ENCODE measurements around the gene TMEM54.
A peak's percentile ranks its signal among the peaks of the same experiment; 100 is the strongest.
"Not testable (repeated sequence)": the region's sequence is repeated elsewhere in the genome, so short reads cannot be mapped to it uniquely, and the experiment has no call there.

The TMEM54 gene

DNA sequence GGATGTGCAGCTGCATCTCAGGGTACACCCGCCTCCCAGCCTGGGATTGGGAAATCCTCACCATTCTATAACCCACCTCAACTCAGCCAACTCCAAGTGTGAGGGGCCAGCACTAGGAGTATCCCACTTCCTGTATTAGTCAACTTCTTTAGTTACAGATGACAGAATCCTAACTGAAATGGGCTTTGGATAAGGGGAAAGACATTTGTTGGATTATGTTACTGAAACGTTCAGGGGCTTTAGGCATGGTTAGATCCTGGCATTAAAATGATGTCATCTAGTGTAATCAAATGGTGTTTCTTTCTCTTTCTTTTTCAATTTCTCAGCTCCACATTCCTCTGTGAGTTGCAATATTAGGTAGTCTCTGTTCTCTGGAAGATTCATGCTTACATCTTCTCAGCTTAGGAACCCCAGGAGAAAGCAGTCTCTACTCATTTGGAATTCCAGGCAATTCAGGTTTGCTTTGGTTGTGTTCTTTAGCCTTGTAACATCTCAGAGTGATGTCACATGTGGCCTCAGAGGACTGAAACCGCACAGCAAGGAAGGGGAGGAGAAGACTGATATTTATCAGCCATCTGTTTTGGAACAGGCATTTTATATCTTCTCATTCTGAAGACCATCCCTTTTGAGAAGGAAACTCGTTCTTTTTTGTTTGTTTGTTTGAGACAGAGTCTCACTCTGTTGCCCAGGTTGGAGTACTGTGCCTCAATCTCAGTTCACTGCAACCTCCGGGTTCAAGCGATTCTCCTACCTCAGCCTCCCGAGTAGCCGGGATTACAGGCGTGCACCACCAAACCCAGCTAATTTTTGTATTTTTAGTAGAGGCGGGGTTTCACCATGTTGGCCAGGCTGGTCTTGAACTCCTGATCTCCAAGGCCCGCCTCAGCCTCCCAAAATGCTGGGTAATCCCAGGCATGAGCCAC lies 18.9 kb upstream of the TMEM54 start:
- peak; percentile 17 for DNase-seq (ENCODE audit: low spot score)

- DNase-seq (ENCODE audit: low spot score) = no peak
Measured at GRCh38 chr1:32918179-32918578, 17.0 kb upstream of the TMEM54 start.

DNA sequence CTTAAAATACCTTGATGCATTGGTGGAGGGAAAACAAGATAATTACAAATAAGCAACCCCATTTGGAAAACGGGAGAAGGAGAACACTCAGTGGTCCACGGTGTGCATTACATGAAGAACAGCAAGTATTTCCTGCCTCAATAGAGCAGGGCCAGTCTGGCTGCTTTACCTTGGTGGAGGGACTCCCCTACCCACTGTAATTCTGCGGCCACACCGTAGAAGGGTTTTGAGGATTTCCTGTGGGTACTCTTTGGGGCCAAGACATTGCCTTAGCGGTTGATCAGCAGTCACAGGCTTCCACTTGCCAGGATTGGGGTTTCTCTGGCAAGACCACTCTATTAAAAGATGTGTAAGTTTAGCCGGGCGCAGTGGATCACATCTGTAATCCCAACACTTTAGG lies 16.3 kb upstream of the TMEM54 start:
- no peak for DNase-seq (ENCODE audit: low spot score)

DNA sequence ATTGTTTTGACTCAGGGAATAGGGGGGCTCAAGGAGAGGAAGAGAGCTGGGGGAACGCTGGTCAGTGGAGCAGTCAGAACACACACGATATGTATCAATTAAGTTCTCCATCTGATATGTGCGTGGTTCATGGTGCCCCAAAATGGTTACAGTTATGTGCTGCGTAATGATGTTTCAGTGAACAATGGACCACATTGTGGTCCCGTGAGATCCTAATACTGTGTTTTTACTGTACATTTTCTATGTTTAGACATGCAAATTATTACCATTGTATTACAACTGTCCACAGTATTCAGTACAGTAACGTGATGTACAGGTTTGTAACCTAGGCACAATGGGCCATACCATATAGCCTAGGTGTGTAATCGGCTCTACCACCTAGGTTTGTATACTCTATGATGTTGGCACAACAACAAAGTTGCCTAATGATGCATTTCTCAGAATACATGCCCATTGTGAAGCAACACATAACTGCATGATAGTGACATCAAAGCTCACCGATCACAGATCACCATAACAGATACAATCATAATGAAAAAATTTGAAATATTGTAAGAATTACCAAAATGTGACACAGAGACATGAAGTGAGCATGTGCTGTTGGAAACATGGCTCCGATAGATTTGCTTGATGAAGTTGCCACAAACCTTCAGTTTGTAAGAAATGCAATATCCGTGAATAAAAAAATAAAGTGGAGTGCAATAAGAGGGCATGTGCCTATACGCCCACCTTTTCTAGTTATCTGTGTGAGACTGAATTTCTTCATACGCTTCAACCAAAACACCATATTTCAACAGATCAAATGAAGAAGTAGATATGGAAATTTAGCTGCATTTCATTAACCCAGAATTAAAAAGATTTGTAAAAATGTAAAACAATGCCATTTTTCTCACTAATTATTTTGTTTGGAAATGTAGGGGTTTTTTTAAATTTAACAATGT lies 14.8 kb upstream of the TMEM54 start:
- DNase-seq (ENCODE audit: low spot score) = no peak

GRCh38 chr1:32910319-32910718 lies 9.1 kb upstream of the TMEM54 start:
- DNase-seq (ENCODE audit: low spot score) = no peak

DNA sequence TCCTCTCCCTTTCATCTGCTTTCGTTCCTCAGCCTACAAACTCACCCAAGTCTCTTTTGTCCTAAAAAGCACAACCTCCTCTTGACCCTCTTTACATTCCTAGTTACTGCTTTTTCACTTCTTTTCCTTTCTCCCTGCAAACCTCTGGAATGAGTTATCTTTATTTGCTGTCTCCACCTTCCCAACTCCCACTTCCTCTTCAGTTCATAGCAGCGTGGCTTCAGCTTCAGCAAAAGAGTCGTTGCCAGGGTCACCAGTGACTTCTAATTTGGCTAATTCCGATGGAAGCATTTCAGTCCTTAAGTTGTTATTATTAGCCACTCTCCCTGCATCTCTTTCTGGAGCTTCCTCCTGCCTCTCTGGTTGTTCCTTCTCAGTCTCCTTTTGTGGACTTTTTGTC lies 6.2 kb upstream of the TMEM54 start:
- DNase-seq (ENCODE audit: low spot score) = no peak

GRCh38 chr1:32906654-32907053 lies 5.5 kb upstream of the TMEM54 start:
- DNase-seq (ENCODE audit: low spot score) = no peak

DNA sequence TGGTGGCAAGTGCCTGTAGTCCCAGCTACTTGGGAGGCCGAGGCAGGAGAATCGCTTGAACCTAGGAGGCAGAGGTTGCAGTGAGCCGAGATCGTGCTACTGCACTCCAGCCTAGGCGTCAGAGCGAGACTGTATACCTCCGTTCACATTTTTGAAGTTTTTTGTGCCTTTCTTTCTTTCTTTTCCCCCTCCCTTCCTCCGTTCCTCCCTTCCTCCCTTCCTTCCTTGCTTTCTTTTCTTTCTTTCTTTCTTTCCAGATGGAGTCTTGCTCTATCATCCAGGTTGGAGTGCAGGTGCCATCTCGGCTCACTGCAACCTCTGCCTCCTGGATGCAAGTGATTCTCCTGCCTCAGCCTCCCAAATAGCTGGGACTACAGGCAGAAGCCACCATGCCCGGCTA lies 4.4 kb upstream of the TMEM54 start:
- not testable (repeated sequence) for DNase-seq (ENCODE audit: low spot score)

DNA sequence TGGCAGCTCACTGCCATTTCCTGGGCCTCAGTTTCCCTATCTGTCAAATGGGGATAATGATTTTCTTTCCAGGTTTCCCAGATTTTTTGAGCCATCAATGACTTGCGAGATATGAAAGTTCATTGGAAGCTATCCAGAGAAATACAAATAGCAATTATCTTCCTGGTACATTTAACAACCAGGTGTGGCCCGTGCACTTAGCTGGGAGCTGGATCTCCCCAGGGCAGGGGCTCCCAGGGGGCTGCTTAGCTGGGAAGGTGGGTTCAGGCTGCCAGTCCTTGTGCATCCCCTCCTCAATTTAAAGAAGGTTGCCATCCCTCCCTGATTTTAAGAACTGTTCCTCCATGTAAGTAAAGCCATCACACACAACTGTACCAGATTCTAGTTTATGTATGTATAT lies 3.6 kb upstream of the TMEM54 start:
- DNase-seq (ENCODE audit: low spot score) = no peak

GRCh38 chr1:32903991-32904785 lies 3.0 kb upstream of the TMEM54 start:
- DNase-seq (ENCODE audit: low spot score) = no peak

GRCh38 chr1:32902535-32902920 lies 1.3 kb upstream of the TMEM54 start:
- DNase-seq (ENCODE audit: low spot score) = no peak

DNA sequence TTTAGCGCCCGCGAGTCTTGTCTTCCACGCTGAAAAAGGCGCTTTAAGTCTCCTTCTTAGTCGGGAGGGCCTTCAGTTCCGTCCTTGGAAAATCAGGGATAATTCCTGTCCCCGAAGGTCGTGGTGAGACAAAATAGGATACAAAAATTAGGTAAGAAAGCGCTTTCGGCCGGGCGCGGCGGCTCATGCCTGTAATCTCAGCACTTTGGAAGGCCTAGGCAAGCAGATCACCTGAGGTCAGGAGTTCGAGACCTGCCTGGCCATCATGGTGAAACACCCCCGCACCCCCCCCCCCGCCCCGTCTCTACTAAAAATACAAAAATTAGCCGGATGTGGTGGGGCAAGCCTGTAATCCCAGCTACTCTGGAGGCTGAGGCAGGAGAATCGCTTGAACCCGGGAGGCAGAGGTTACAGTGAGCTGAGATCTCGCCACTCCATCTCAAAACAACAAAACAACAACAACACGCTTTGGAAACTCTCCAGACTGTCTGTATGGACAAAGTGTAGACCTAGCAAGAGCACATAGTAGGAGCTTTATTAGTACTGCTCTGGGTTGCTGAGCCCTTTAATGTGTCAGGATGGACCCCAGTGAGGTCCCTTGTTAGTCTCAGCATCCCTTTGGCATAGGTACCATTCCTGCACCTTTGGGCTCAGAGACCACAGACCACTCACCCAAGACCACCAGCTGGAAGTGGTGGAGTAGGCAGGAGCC lies 790 bp upstream of the TMEM54 start:
- no peak for DNase-seq (ENCODE audit: low spot score)

- DNase-seq (ENCODE audit: low spot score) = no peak
Measured at GRCh38 chr1:32900371-32900955, 726 bp downstream of the TMEM54 start.

DNA sequence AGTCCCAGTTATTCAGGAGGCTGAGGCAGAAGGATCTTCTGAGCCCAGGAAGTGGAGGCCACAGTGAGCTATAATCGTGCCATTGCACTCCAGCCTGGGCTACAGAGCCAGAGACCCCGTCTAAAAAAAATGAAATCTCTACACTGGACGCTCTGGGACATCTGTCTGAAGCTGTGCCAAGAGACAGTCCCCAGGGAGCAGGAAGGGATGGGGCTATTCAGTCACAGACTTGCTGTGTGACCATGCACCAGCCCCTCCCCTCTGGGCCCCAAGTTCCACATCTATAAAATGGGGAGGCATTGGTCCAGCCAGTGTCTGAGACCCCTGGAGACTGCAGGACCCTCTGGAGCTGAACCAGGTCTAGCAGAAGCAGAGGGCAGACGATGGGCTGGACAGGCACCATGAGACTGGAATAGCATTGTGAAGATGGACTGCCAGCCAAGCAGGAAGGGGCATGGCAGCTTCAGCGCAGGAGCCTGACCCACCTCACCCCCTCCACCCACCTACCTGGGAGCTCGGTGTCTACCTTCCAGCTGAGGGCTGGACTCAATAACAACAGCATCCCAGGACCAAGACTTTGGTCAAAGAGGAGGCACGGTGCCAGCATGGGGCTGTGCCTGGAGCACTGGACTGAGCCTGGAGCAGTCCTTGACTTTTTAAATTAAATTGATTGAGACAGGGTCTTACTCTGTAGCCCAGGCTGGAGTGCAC lies 1.4 kb downstream of the TMEM54 start:
- DNase-seq (ENCODE audit: low spot score) = no peak

GRCh38 chr1:32898958-32899357 lies 2.2 kb downstream of the TMEM54 start:
- DNase-seq (ENCODE audit: low spot score) = no peak

DNA sequence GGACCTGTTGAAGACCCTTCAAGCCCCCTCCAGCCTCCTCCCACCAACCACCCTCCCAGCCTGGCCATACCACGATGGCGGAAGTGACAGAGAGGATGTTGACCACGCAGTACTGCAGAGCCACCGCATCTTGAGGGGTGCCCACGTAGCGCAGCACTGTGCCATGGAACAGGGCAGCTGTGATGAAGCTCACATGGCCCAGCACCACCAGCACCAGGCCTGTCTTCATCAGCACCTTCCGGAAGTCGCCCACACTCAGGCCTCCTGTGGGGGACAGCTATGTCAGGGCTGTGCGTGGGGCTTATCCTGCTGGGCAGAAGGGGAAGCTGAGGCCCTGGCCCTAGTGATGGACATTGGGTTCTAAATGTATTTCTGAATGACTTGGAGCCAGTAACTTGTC lies 3.1 kb downstream of the TMEM54 start:
- no peak for DNase-seq (ENCODE audit: low spot score)

DNA sequence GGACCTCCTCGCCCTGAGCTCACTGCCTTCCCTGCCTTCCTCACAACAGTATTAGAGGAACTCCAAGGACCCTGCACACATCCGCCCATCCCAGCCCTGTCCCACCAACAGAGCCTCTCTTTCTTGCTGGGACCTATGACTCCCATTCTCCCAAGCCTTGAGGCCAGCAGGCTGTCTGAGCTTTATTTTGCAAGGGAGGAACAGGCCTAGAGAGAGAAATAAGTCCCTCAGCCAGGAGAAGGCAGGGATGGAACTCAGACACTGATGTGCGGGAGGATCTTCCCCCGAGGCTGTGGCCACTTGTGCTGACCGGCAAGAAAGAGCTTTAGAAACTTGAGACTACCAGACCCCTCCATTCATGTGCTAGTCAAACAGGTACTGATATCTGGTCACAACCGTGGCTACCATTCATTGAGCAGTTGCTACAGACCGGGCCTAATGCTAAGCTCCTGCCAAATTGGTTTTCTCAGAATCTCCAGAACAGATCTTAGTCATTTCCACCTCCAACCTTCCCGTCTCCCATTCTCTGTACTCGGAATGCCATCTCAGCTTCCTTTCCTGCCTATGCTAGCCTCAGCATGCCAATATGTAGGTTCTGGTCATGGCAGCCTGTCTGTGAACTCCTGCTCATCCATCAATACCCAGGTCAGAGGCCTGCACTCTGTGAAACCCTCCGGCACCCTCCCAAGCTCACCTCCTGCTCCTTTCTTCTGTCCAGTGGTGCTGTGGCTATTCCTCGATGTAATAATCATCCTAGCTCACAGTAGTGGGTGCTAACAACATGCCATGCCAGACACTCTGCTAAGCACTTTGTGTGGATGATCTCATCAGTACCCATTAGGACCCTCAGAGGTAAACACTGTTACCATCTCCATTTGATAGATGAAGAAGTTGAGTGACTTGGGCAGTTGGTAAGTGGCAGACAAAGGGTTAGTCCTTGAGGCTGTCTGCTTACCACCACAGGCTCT lies 3.8 kb downstream of the TMEM54 start:
- DNase-seq (ENCODE audit: low spot score) = no peak

DNA sequence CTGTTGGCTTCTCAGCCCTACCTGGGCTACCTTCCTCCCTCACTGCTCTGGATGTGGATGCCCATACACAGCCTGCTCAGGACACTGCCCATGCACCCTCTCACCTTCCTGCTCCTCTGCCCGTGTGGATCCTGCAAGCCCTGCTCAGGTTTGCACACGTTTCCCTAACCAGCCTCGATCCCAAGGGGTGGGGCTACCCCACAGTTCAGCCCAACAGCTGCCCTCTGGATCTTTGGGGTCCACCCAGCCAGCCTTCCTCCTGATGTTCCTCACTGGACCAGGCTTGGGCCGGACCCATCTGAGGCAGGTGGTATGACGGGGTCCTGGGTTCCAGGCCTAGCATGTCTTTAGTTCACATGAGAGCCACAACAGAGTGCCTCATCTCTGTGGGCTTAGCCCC lies 4.7 kb downstream of the TMEM54 start:
- no peak for DNase-seq (ENCODE audit: low spot score)
